Endothelial cell of umbilical vein (primary cell): ENCODE measurements around the gene SYT6. TPM values are rescaled to one million over a fixed set of nuclear protein-coding genes. Genes with fewer than 3 reads are reported as not detected.

Experiments
- BruUV-seq: library from RNA; stranded (reverse); fragments of 400-500 nt; replicated peaks from 2 replicates; lab custom pipeline; 2021; lab: Mats Ljungman, UMichigan
- CTCF ChIA-PET: fragments of 300-600, 350-600 bp; sonication (Branson Sonifier 250); formaldehyde crosslinking; loops from one replicate; lab custom pipeline; 2021; ENCODE audit warnings: antibody characterized with exemption, inconsistent platforms; lab: Charles Lee
- POLR2A ChIA-PET: fragments of 300-600, 350-600 bp; sonication (Branson Sonifier 250); formaldehyde crosslinking; loops from one replicate; lab custom pipeline; 2021; ENCODE audit warnings: antibody characterized with exemption, inconsistent platforms; lab: Charles Lee
- DNase-seq: peaks from one replicate; pipeline ENCODE4 v3.0.0-alpha.2; 2011; ENCODE audit warnings: low read depth, low spot score
- FAIRE-seq: peaks from 2 replicates; lab custom pipeline; 2011; peaks lifted over from hg19 to GRCh38; lab: Jason Lieb, UNC
- H2AFZ ChIP-seq: 2 replicates; pipeline ENCODE4 v1.6.0; 2012; ENCODE audit warnings: low read depth, low read length, control low read depth, inconsistent platforms
- H3K27ac ChIP-seq: 2 replicates; pipeline ENCODE4 v1.5.1; 2011; ENCODE audit warnings: low read depth, mild to moderate bottlenecking, control low read depth, low read length, moderate library complexity; ENCODE audit not compliant: insufficient read depth
- H3K27me3 ChIP-seq, 2 experiments: 2 replicates each; pipeline versions ENCODE4 v1.6.0 to v1.6.1; 2011; ENCODE audit warnings: low read length in 2 of 2, mixed read lengths in 1 of 2; ENCODE audit not compliant: control insufficient read depth in 2 of 2, insufficient read depth in 2 of 2
- H3K36me3 ChIP-seq, 2 experiments: 2 replicates in 1 of 2; 3 replicates in 1 of 2; pipeline ENCODE4 v1.5.1; 2011; ENCODE audit warnings: low read length in 2 of 2, mild to moderate bottlenecking in 1 of 2, moderate library complexity in 1 of 2; ENCODE audit not compliant: control insufficient read depth in 2 of 2, insufficient read depth in 2 of 2; ENCODE audit errors: extremely low read depth in 1 of 2
- H3K4me1 ChIP-seq: 3 replicates; pipeline ENCODE4 v1.5.1; 2011; ENCODE audit warnings: mild to moderate bottlenecking, low read length; ENCODE audit not compliant: control insufficient read depth, insufficient read depth; ENCODE audit errors: extremely low read depth
- H3K4me2 ChIP-seq: 2 replicates; pipeline ENCODE4 v1.6.1; 2011; ENCODE audit warnings: low read length, control low read depth, mixed read lengths; ENCODE audit not compliant: insufficient read depth
- H3K4me3 ChIP-seq, 3 experiments: fragments of 200-600 bp in 1 of 3; sonication (generic), shearing (Covaris generic) in 1 of 3; replicated peaks in 1 of 3; 2 replicates each; pipeline ENCODE4 v1.5.1; 2011 to 2016; ENCODE audit warnings: control low read depth in 3 of 3, low read length in 3 of 3, mild to moderate bottlenecking in 2 of 3, inconsistent platforms in 1 of 3, low read depth in 1 of 3, moderate library complexity in 1 of 3; ENCODE audit not compliant: insufficient read depth in 1 of 3
- H3K79me2 ChIP-seq: 2 replicates; pipeline ENCODE4 v1.6.0; 2012; ENCODE audit warnings: low read length, inconsistent platforms; ENCODE audit not compliant: control insufficient read depth, insufficient read depth
- H3K9ac ChIP-seq: replicated peaks from 2 replicates; pipeline ENCODE3; 2011; ENCODE audit warnings: low read length, control low read depth; ENCODE audit not compliant: insufficient read depth; ENCODE audit errors: extremely low read depth
- H3K9me1 ChIP-seq: replicated peaks from 3 replicates; pipeline ENCODE4 v1.6.0; 2011; ENCODE audit warnings: mild to moderate bottlenecking, low read length; ENCODE audit not compliant: control insufficient read depth, insufficient read depth; ENCODE audit errors: extremely low read depth
- H3K9me3 ChIP-seq: replicated peaks from 2 replicates; pipeline ENCODE4 v1.5.1; 2012; ENCODE audit warnings: low read length, inconsistent platforms; ENCODE audit not compliant: control insufficient read depth, insufficient read depth
- H4K20me1 ChIP-seq: replicated peaks from 2 replicates; pipeline ENCODE3; 2011; ENCODE audit warnings: mild to moderate bottlenecking, low read length; ENCODE audit not compliant: control insufficient read depth, insufficient read depth; ENCODE audit errors: extremely low read depth
- EZH2 ChIP-seq: IDR thresholded peaks from 2 replicates; pipeline ENCODE4 v1.6.1; 2012; ENCODE audit warnings: borderline replicate concordance, low read depth, mild to moderate bottlenecking, moderate library complexity, low read length, inconsistent platforms; ENCODE audit not compliant: severe bottlenecking
- FOS ChIP-seq: IDR thresholded peaks from 2 replicates; pipeline ENCODE4 v1.6.1; 2011; ENCODE audit warnings: mild to moderate bottlenecking, low read length, moderate library complexity, borderline replicate concordance; ENCODE audit not compliant: insufficient read depth
- GATA2 ChIP-seq: IDR thresholded peaks from 2 replicates; pipeline ENCODE4 v1.7.0; 2011; ENCODE audit warnings: low read depth, mild to moderate bottlenecking, moderate library complexity, mixed read lengths, low read length; ENCODE audit not compliant: insufficient read length, insufficient read depth
- JUN ChIP-seq: IDR thresholded peaks from 2 replicates; pipeline ENCODE4 v1.6.1; 2011; ENCODE audit warnings: borderline replicate concordance, low read depth; ENCODE audit not compliant: insufficient read length, insufficient read depth
- MAX ChIP-seq: IDR thresholded peaks from 2 replicates; pipeline ENCODE4 v1.6.1; 2011; ENCODE audit not compliant: insufficient read depth, insufficient read length
- MYC ChIP-seq: IDR thresholded peaks from one replicate; pipeline ENCODE4 v1.6.1; 2011; ENCODE audit warnings: mild to moderate bottlenecking, low read depth, low read length
- POLR2A ChIP-seq: IDR thresholded peaks from 2 replicates; pipeline ENCODE4 v1.6.1; 2012; ENCODE audit warnings: low read depth, mild to moderate bottlenecking, control low read depth, low read length
- POLR2AphosphoS5 ChIP-seq: IDR thresholded peaks from 2 replicates; pipeline ENCODE4 v1.6.1; 2012; ENCODE audit warnings: low read depth, mild to moderate bottlenecking, control low read depth, low read length, moderate library complexity; ENCODE audit not compliant: insufficient read depth
- dilution Hi-C: fragments of 300-500 bp; cut with MboI; formaldehyde crosslinking; loops from one replicate; pipeline ENCODE4 v1.15.0; 2019; ENCODE audit warnings: low sequenced_read_pairs; ENCODE audit not compliant: extremely low pct_ligation_motif_present
- intact Hi-C: fragments of 100-400 bp; cut with micrococcal nuclease; formaldehyde crosslinking; loops from one replicate; pipeline ENCODE4 v1.10.0; 2022
- polyA plus RNA-seq, 4 experiments: library from polyadenylated mRNA; depleted of rRNA in 3 of 4; stranded (reverse) in 3 of 4; unstranded in 1 of 4; fragments of >200 nt; gene quantifications; 2 replicates each; pipeline versions ENCODE4 v1.2.1 to v1.2.3, GENCODE V29; 2011 to 2012; ENCODE audit warnings: missing spikeins in 1 of 4
- total RNA-seq: library from RNA; stranded (reverse); gene quantifications from 2 replicates; pipeline ENCODE4 v1.2.3, GENCODE V29; 2021
- TF ChIP-seq, protein P1 (sequence below), 2 donors: IDR thresholded peaks; 1 replicate in 1 of 2; 2 replicates in 1 of 2; pipeline ENCODE4 v1.5.1; 2011; ENCODE audit warnings: low read length in 2 of 2, mild to moderate bottlenecking in 2 of 2, moderate library complexity in 2 of 2, control low read depth in 1 of 2, inconsistent platforms in 1 of 2, low read depth in 1 of 2; ENCODE audit not compliant: insufficient read depth in 1 of 2; ENCODE audit errors: extremely low read depth in 1 of 2

SYT6 gene
- total and polyA plus RNA-seq, 2 donors (not counting 3 experiments of a cell fraction or from before 2014, with no cell fraction given): 0.04 TPM; not detected in 1

GRCh38 chr1:114178936-114179335 lies 25.3 kb upstream of the SYT6 start:
- Histone ChIP-seq H3K79me2 (no peaks in the 10 kb centered on the region), H3K4me3 (no peak overlapping the region), H3K36me3 (no peaks in the 10 kb centered on the region), H3K9me1 (no peaks in the 10 kb centered on the region), H3K9me3 (no peaks in the 10 kb centered on the region), H4K20me1 (no peaks in the 10 kb centered on the region), H3K9ac (no peak overlapping the region), H3K4me1 (no peaks in the 10 kb centered on the region), H3K27me3 (no peaks in the 10 kb centered on the region), H3K27ac (no peak overlapping the region), H2AFZ (no peak overlapping the region), H3K4me2 (no peak overlapping the region)
- no peak for FAIRE-seq
- CTCF ChIA-PET: no interaction called here
- BruUV-seq: no TSS peak
- intact Hi-C loops (no loop called here), dilution Hi-C loops (no loop called here)
- no peak for DNase-seq
- POLR2A ChIA-PET: no interaction called here
- TF ChIP-seq MYC (no peak), MAX (no peak), POLR2A (no peak), FOS (no peak)
- TF ChIP-seq, protein P1, sequence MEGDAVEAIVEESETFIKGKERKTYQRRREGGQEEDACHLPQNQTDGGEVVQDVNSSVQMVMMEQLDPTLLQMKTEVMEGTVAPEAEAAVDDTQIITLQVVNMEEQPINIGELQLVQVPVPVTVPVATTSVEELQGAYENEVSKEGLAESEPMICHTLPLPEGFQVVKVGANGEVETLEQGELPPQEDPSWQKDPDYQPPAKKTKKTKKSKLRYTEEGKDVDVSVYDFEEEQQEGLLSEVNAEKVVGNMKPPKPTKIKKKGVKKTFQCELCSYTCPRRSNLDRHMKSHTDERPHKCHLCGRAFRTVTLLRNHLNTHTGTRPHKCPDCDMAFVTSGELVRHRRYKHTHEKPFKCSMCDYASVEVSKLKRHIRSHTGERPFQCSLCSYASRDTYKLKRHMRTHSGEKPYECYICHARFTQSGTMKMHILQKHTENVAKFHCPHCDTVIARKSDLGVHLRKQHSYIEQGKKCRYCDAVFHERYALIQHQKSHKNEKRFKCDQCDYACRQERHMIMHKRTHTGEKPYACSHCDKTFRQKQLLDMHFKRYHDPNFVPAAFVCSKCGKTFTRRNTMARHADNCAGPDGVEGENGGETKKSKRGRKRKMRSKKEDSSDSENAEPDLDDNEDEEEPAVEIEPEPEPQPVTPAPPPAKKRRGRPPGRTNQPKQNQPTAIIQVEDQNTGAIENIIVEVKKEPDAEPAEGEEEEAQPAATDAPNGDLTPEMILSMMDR (IDR thresholded peaks at IDR 0.05; ENCODE audit: extremely low read depth in 1 of 2, insufficient read depth in 1 of 2, low read depth in 1 of 2, low read length in 2 of 2): no peak

- intact Hi-C loops: no loop called here
- no peak for DNase-seq
- BruUV-seq: no TSS peak
- H3K9me3 ChIP-seq: no peaks in the 10 kb centered on the region
- H3K4me2 ChIP-seq: no peak overlapping the region
- H3K9me1 ChIP-seq: no peaks in the 10 kb centered on the region
- TF ChIP-seq POLR2AphosphoS5: no peak
- TF ChIP-seq EZH2: no peak
- no peak for TF ChIP-seq FOS
- TF ChIP-seq, protein P1 (IDR thresholded peaks at IDR 0.05; ENCODE audit: extremely low read depth in 1 of 2, insufficient read depth in 1 of 2, low read depth in 1 of 2, low read length in 2 of 2): no peak
- TF ChIP-seq POLR2A: no peak
- no peak for TF ChIP-seq JUN
- TF ChIP-seq GATA2: no peak
- TF ChIP-seq MAX: no peak
- no peak for TF ChIP-seq MYC
- no peaks in the 10 kb centered on the region for H3K27me3 ChIP-seq
- H3K79me2 ChIP-seq: no peaks in the 10 kb centered on the region
- no peak overlapping the region for H2AFZ ChIP-seq
- H3K4me1 ChIP-seq: no peaks in the 10 kb centered on the region
- dilution Hi-C loops: no loop called here
- POLR2A ChIA-PET: no interaction called here
- H3K9ac ChIP-seq: no peak overlapping the region
- CTCF ChIA-PET: interaction anchor here (1.6 kb wide), 1 partner anchor 12 kb away, joined by 5 read pairs; no protein-coding TSS in a partner anchor
- H3K27ac ChIP-seq: no peak overlapping the region
- H3K4me3 ChIP-seq: no peak overlapping the region
- H3K36me3 ChIP-seq: no peaks in the 10 kb centered on the region
- FAIRE-seq: no peak
- H4K20me1 ChIP-seq: no peaks in the 10 kb centered on the region
These were observed 23.6 kb upstream of the SYT6 start for GRCh38 chr1:114177282-114177681.
